ENCODE measurements around the gene KRTAP10-2. TPM values are rescaled to one million over a fixed set of nuclear protein-coding genes. Genes with fewer than 3 reads are reported as not detected.
"Not testable (repeated sequence)": the region's sequence is repeated elsewhere in the genome, so short reads cannot be mapped to it uniquely, and the experiment has no call there.

The KRTAP10-2 gene
- total RNA-seq, 2 experiments from 2014 or later: not detected

DNA sequence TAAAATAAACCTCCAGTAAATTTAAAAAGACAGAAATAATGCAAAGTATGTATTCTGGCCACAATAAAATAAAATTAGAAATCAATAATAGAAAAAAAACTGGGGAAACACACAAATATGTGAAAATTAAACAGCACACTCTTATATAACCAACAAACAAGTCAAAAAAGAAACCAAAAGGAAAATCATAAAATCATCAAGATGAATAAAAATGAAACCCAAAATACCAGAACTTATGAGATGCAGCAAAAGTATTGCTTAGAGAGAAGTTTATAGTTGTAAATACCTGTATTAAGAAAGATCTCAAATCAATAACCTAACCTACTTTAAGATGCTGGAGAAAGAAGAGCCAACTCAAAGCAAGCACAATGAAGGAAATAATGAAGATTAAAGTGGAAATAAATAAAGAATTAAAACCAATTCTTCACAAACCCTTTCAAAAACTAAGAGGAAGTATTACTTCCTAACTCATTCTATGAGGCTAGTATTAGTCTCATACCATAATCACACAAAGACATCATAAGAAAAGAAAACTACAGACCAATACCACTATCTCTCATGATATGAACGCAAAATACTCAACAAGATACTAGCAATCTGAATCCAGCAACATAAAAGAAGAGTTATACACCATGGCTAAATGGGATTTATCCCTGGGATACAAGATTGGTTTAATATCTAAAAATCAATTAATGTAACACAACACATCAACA is 13.7 kb upstream of the KRTAP10-2 start:
- Histone ChIP-seq H4K20me1 (ENCODE audit: insufficient read depth, low read length) (no peaks in the 10 kb centered on the region), H3K4me1 (ENCODE audit: insufficient read depth, low read length, poor library complexity, severe bottlenecking) (no peaks in the 10 kb centered on the region), H3K27ac (ENCODE audit: low read depth, low read length, poor library complexity, severe bottlenecking) (no peak overlapping the region), H3K4me2 (ENCODE audit: low read length) (no peak overlapping the region), H3K9me2 (ENCODE audit: insufficient read depth, low read length) (no peaks in the 10 kb centered on the region), H3K36me3 (ENCODE audit: insufficient read depth, low read length) (no peaks in the 10 kb centered on the region), H3K4me3 (ENCODE audit: low read depth, low read length, poor library complexity, severe bottlenecking) (no peak overlapping the region), H3K9me3 (ENCODE audit: low read length) (no peaks in the 10 kb centered on the region), H3K79me2 (ENCODE audit: insufficient read depth, low read depth, low read length) (no peaks in the 10 kb centered on the region), H2AFZ (ENCODE audit: low read length) (no peak overlapping the region)
- BruUV-seq (replicated peaks): no TSS peak
- intact Hi-C loops (cut with micrococcal nuclease; ENCODE audit: unreplicated experiment): no loop called here
- POLR2A ChIA-PET: no interaction called here
- CTCF ChIA-PET (ENCODE audit: unreplicated experiment): no interaction called here
- TF ChIP-seq, protein P1, sequence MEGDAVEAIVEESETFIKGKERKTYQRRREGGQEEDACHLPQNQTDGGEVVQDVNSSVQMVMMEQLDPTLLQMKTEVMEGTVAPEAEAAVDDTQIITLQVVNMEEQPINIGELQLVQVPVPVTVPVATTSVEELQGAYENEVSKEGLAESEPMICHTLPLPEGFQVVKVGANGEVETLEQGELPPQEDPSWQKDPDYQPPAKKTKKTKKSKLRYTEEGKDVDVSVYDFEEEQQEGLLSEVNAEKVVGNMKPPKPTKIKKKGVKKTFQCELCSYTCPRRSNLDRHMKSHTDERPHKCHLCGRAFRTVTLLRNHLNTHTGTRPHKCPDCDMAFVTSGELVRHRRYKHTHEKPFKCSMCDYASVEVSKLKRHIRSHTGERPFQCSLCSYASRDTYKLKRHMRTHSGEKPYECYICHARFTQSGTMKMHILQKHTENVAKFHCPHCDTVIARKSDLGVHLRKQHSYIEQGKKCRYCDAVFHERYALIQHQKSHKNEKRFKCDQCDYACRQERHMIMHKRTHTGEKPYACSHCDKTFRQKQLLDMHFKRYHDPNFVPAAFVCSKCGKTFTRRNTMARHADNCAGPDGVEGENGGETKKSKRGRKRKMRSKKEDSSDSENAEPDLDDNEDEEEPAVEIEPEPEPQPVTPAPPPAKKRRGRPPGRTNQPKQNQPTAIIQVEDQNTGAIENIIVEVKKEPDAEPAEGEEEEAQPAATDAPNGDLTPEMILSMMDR (conservative IDR thresholded peaks at IDR 0.05; ENCODE audit: low read length): no peak
- no peak for TF ChIP-seq EZH2phosphoT487 (IDR thresholded peaks at IDR 0.05; ENCODE audit: borderline replicate concordance, low read depth, low read length)
- no peak for DNase-seq (ENCODE audit: low spot score)

- no peak for TF ChIP-seq EZH2phosphoT487 (IDR thresholded peaks at IDR 0.05; ENCODE audit: borderline replicate concordance, low read depth, low read length)
- intact Hi-C loops (cut with micrococcal nuclease; ENCODE audit: unreplicated experiment): no loop called here
- Histone ChIP-seq H3K4me1 (ENCODE audit: insufficient read depth, low read length, poor library complexity, severe bottlenecking) (no peaks in the 10 kb centered on the region), H3K36me3 (ENCODE audit: insufficient read depth, low read length) (no peaks in the 10 kb centered on the region), H4K20me1 (ENCODE audit: insufficient read depth, low read length) (no peaks in the 10 kb centered on the region), H3K4me3 (ENCODE audit: low read depth, low read length, poor library complexity, severe bottlenecking) (no peak overlapping the region), H3K9me3 (ENCODE audit: low read length) (no peaks in the 10 kb centered on the region), H3K4me2 (ENCODE audit: low read length) (no peak overlapping the region), H3K9me2 (ENCODE audit: insufficient read depth, low read length) (no peaks in the 10 kb centered on the region), H3K79me2 (ENCODE audit: insufficient read depth, low read depth, low read length) (no peaks in the 10 kb centered on the region), H3K27ac (ENCODE audit: low read depth, low read length, poor library complexity, severe bottlenecking) (no peak overlapping the region), H2AFZ (ENCODE audit: low read length) (no peak overlapping the region)
- no TSS peak for BruUV-seq (replicated peaks)
- CTCF ChIA-PET (ENCODE audit: unreplicated experiment): no interaction called here
- POLR2A ChIA-PET: no interaction called here
- no peak for DNase-seq (ENCODE audit: low spot score)
These were observed 12.8 kb upstream of the KRTAP10-2 start for GRCh38 chr21:44564099-44564498.

DNA sequence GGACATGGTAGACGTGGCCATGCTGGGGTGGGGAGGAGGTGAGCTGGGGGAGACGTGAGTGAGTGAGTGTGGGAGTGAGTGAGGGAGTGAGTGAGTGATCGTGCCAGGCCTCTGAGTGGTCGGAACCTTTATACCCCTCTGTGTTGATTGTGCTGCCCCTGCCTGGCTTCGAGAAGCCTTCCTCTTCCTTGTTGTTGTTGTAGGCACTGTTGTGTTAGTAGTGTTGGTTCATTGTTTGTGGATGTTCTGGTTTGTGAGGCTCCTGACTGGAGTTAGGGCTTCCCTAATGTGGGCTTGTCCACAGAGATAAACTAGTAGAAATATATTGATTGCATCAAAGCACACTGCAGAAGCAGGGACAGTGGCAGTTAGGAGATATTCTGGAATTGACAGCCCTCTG is 7.4 kb upstream of the KRTAP10-2 start, which contains the start of gene KRTAP10-3:
Gene KRTAP10-3 (minus strand): TSS at position 101 of the 400 bp plus-strand sequence. CDS start 80 bp downstream, at position 21.
- Histone ChIP-seq H3K9me2 (ENCODE audit: insufficient read depth, low read length) (no peaks in the 10 kb centered on the region), H3K4me1 (ENCODE audit: insufficient read depth, low read length, poor library complexity, severe bottlenecking) (no peaks in the 10 kb centered on the region), H4K20me1 (ENCODE audit: insufficient read depth, low read length) (no peaks in the 10 kb centered on the region), H2AFZ (ENCODE audit: low read length) (no peak within 1 kb of the TSS), H3K36me3 (ENCODE audit: insufficient read depth, low read length) (no peaks in the 10 kb centered on the region), H3K9me3 (ENCODE audit: low read length) (no peaks in the 10 kb centered on the region), H3K4me2 (ENCODE audit: low read length) (no peak within 1 kb of the TSS), H3K79me2 (ENCODE audit: insufficient read depth, low read depth, low read length) (no peaks in the 10 kb centered on the region), H3K4me3 (ENCODE audit: low read depth, low read length, poor library complexity, severe bottlenecking) (no peak within 1 kb of the TSS), H3K27ac (ENCODE audit: low read depth, low read length, poor library complexity, severe bottlenecking) (no peak within 1 kb of the TSS)
- CTCF ChIA-PET (ENCODE audit: unreplicated experiment): no interaction called here
- TF ChIP-seq, protein P1 (conservative IDR thresholded peaks at IDR 0.05; ENCODE audit: low read length): no peak
- no peak for TF ChIP-seq EZH2phosphoT487 (IDR thresholded peaks at IDR 0.05; ENCODE audit: borderline replicate concordance, low read depth, low read length)
- no peak for DNase-seq (ENCODE audit: low spot score)
- intact Hi-C loops (cut with micrococcal nuclease; ENCODE audit: unreplicated experiment): no loop called here
- BruUV-seq (replicated peaks): no TSS peak
- POLR2A ChIA-PET: no interaction called here

DNA sequence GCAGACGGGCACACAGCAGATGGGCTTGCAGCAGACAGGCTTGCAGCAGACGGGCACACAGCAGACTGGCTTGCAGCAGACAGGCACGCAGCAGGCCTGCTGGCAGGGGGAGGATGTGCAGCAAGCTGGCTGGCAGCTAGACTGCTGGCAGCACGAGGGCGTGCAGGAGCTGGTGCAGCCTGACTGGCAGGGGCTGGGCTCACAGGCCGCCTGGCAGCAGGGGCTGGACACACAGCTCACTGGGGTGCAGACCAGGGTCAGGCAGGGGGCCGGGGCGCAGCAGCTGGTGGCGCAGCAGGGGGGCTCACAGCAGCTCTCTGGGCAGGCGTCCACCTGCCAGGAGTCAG is 7.0 kb upstream of the KRTAP10-2 start:
- H3K36me3 ChIP-seq (ENCODE audit: insufficient read depth, low read length); DNase-seq (ENCODE audit: low spot score); H3K79me2 ChIP-seq (ENCODE audit: insufficient read depth, low read depth, low read length); H3K4me2 ChIP-seq (ENCODE audit: low read length); H3K4me1 ChIP-seq (ENCODE audit: insufficient read depth, low read length, poor library complexity, severe bottlenecking); CTCF ChIA-PET (ENCODE audit: unreplicated experiment); H3K27ac ChIP-seq (ENCODE audit: low read depth, low read length, poor library complexity, severe bottlenecking); H3K4me3 ChIP-seq (ENCODE audit: low read depth, low read length, poor library complexity, severe bottlenecking); H3K9me3 ChIP-seq (ENCODE audit: low read length); POLR2A ChIA-PET; H4K20me1 ChIP-seq (ENCODE audit: insufficient read depth, low read length); H2AFZ ChIP-seq (ENCODE audit: low read length); BruUV-seq (replicated peaks); intact Hi-C loops (cut with micrococcal nuclease; ENCODE audit: unreplicated experiment); H3K9me2 ChIP-seq (ENCODE audit: insufficient read depth, low read length): not testable (repeated sequence)
